Peyer's patch (tissue), 4 donors: ENCODE data around the gene CFAP61.

Experiments used
- POLR2A ChIP-seq, 2 donors: fragments of 450-650 bp; IDR thresholded peaks; one replicate each; pipeline ENCODE4 v1.5.1; 2017; ENCODE audit warnings: antibody characterized with exemption in 2 of 2, mild to moderate bottlenecking in 2 of 2, moderate library complexity in 2 of 2
- TF ChIP-seq, protein P1 (sequence below), 6 experiments: fragments of 450-650 bp in 4 of 6; fragments of 200-600 bp in 2 of 6; sonication (generic) in 1 of 6; IDR thresholded peaks; one replicate each; pipeline ENCODE4 v1.5.1; 2017 to 2019; ENCODE audit warnings: antibody characterized with exemption in 6 of 6, mild to moderate bottlenecking in 3 of 6, moderate library complexity in 1 of 6

- TF ChIP-seq, protein P1, sequence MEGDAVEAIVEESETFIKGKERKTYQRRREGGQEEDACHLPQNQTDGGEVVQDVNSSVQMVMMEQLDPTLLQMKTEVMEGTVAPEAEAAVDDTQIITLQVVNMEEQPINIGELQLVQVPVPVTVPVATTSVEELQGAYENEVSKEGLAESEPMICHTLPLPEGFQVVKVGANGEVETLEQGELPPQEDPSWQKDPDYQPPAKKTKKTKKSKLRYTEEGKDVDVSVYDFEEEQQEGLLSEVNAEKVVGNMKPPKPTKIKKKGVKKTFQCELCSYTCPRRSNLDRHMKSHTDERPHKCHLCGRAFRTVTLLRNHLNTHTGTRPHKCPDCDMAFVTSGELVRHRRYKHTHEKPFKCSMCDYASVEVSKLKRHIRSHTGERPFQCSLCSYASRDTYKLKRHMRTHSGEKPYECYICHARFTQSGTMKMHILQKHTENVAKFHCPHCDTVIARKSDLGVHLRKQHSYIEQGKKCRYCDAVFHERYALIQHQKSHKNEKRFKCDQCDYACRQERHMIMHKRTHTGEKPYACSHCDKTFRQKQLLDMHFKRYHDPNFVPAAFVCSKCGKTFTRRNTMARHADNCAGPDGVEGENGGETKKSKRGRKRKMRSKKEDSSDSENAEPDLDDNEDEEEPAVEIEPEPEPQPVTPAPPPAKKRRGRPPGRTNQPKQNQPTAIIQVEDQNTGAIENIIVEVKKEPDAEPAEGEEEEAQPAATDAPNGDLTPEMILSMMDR (IDR thresholded peaks at IDR 0.05): no peak
- TF ChIP-seq POLR2A (IDR thresholded peaks at IDR 0.05): no peak
These were observed 310.6 kb downstream of the CFAP61 start for GRCh38 chr20:20362774-20363433.
